Measurements from ENCODE around the gene DLGAP1. TPM values are rescaled to one million over a fixed set of nuclear protein-coding genes. Genes with fewer than 3 reads are reported as not detected.

Gene DLGAP1
- total and polyA plus RNA-seq, 3 donors from 2014 or later = 18.6 to 93.8 (median 69.1) TPM

DNA sequence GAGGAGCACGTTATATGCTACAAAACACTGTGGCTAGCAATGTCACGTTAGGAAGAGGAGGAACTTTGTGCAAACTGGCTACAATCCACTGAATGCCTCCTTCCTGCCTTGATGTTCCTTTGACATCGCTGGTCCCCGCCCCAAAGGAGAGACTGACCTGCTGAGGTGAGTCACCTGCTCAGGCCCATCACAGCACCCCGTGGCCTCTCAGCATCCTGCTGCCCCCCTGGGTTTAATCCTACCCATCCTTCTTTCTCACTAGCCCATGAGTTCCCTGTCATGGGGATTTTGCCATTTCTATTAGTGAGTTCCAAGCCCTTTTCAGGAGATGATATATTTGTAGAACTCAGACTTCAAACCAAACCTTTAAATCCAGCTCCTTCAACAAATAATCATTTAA lies 16.2 kb downstream of the DLGAP1 start:
- TF ChIP-seq POLR2A (IDR thresholded peaks at IDR 0.05) (no peak), CTCF (IDR thresholded peaks at IDR 0.05) (no peak)
- intact Hi-C loops (cut with DNase I; ENCODE audit: low total_unique reads) = no loop called here
- no peak for DNase-seq
- WGBS, 2 donors = 61 to 70% methylated on average over 5 of the region's 5 CpGs
- Histone ChIP-seq H3K27me3 (no peaks in the 10 kb centered on the region), H3K9me3 (no peaks in the 10 kb centered on the region), H3K4me1 (peaks cover 4% of the 10 kb centered on the region), H3K36me3 (ENCODE audit: low read depth, missing control alignments) (no peaks in the 10 kb centered on the region), H3K4me3 (no peak overlapping the region), H3K27ac (no peak overlapping the region)

DNA sequence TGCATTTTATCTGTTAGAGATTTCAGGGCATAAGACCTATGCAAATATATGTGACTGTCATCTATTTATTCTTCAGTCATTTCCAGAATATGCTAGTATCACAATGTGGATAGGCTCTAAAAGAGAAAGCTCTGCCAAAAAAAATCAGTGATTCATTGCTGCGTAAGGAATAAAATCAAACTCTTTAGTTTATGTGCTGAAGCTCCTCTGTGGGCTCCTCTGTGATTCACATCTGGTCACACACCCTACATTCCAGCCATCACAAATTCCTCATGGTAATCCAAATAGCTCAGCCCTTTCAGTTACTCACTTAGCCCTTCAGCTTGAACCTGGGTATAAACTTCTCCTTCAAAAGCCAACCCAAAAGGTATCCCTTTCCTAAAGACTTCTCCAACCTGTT lies 21.4 kb downstream of the DLGAP1 start:
- DNase-seq = no peak
- intact Hi-C loops (cut with DNase I; ENCODE audit: low total_unique reads) = no loop called here
- TF ChIP-seq POLR2A (IDR thresholded peaks at IDR 0.05) (no peak), CTCF (IDR thresholded peaks at IDR 0.05) (no peak)
- H3K4me1 ChIP-seq = peaks cover 4% of the 10 kb centered on the region
- no peak overlapping the region for H3K4me3 ChIP-seq
- WGBS, 2 donors = 80 to 98% methylated on average over 1 of the region's 1 CpG
- H3K9me3 ChIP-seq = no peaks in the 10 kb centered on the region
- H3K36me3 ChIP-seq (ENCODE audit: low read depth, missing control alignments) = no peaks in the 10 kb centered on the region
- H3K27me3 ChIP-seq = no peaks in the 10 kb centered on the region
- H3K27ac ChIP-seq = no peak overlapping the region

GRCh38 chr18:4430836-4431235 lies 24.3 kb downstream of the DLGAP1 start:
- 61 to 87% methylated on average over 5 of the region's 5 CpGs for WGBS, 2 donors
- Histone ChIP-seq H3K4me3 (no peak overlapping the region), H3K27me3 (no peaks in the 10 kb centered on the region), H3K4me1 (peaks cover 4% of the 10 kb centered on the region), H3K9me3 (no peaks in the 10 kb centered on the region), H3K36me3 (ENCODE audit: low read depth, missing control alignments) (no peaks in the 10 kb centered on the region), H3K27ac (no peak overlapping the region)
- TF ChIP-seq POLR2A (IDR thresholded peaks at IDR 0.05) (no peak), CTCF (IDR thresholded peaks at IDR 0.05) (no peak)
- intact Hi-C loops (cut with DNase I; ENCODE audit: low total_unique reads) = no loop called here
- DNase-seq = peak; percentile 76

DNA sequence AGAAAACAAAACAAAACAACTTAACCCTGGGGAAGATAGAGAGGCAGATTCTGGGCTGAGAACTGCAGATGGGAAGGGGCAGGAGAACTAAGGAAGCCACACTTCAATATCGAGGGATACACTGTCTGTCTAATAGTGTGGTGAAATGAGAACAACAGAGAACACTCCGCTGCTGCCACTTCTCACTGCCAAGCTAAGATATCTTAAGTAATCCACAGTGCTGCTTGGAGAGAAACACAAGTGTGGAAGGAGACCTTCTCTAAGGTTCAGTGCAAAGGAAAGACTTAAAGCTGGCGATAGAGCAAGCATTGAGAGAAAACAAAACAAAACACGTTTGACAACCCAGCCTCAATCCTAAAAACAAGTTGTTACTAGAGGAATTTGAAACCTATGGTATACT lies 37.4 kb downstream of the DLGAP1 start:
- WGBS, 2 donors = 84 to 87% methylated on average over 4 of the region's 4 CpGs
- H3K4me1 ChIP-seq = no peaks in the 10 kb centered on the region
- intact Hi-C loops (cut with DNase I; ENCODE audit: low total_unique reads) = no loop called here
- TF ChIP-seq POLR2A (IDR thresholded peaks at IDR 0.05) = no peak
- no peak for TF ChIP-seq CTCF (IDR thresholded peaks at IDR 0.05)
- H3K27ac ChIP-seq = no peak overlapping the region
- no peaks in the 10 kb centered on the region for H3K9me3 ChIP-seq
- no peak for DNase-seq
- H3K27me3 ChIP-seq = no peaks in the 10 kb centered on the region
- no peak overlapping the region for H3K4me3 ChIP-seq
- no peaks in the 10 kb centered on the region for H3K36me3 ChIP-seq (ENCODE audit: low read depth, missing control alignments)

- no peak for DNase-seq
- no peaks in the 10 kb centered on the region for H3K27me3 ChIP-seq
- no peaks in the 10 kb centered on the region for H3K9me3 ChIP-seq
- no peak overlapping the region for H3K27ac ChIP-seq
- intact Hi-C loops (cut with DNase I; ENCODE audit: low total_unique reads) = no loop called here
- no peaks in the 10 kb centered on the region for H3K4me1 ChIP-seq
- H3K36me3 ChIP-seq (ENCODE audit: low read depth, missing control alignments) = no peaks in the 10 kb centered on the region
- WGBS, 2 donors = 85 to 96% methylated on average over 1 of the region's 1 CpG
- H3K4me3 ChIP-seq = no peak overlapping the region
- TF ChIP-seq CTCF (IDR thresholded peaks at IDR 0.05) = no peak
- no peak for TF ChIP-seq POLR2A (IDR thresholded peaks at IDR 0.05)
Measured at GRCh38 chr18:4416976-4417375, 38.1 kb downstream of the DLGAP1 start.

Data from testis (tissue), 3 donors.